ENCODE results near the gene SYT1.
A peak's percentile ranks its signal among the peaks of the same experiment; 100 is the strongest.
"Not testable (repeated sequence)": the region's sequence is repeated elsewhere in the genome, so short reads cannot be mapped to it uniquely, and the experiment has no call there.

The SYT1 gene

DNA sequence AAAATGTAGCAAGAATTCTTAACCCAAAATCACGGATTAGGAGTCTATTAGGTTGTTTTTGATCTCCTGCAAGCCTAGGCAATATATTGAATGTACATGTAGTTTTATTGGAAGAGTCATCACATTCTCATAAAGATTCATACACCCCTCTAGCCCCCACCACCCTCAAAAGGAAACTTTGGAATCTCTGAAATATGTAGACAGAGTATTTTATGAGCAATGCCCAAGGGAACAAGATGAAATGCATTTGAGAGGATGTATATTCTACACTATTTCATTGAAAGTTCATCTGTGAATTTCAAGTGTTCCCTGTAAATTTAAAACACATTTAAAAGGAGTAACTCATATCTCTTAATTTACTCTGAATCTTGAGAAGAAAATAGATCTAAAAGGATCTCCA, 103.7 kb downstream of the SYT1 start:
- DNase-seq = no peak

DNA sequence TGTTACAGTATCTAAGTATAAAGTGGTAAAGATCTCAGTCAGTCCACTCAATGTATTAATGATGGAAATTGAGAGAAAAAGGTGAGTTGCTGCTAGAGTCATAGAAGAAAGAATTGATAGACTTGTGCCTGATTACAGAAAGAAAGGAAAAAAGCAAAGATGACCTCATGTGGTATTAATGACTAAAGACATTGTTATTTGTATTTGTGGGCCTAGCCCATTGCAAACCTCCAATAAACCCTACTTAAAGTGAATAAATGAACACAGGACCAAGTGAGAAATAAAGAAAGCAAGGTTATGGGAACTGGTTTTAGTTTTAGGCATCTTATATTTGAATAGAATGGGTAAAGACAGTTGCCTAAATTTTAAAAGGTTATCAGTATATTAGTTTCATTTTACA, 105.5 kb downstream of the SYT1 start:
- no peak for DNase-seq

DNA sequence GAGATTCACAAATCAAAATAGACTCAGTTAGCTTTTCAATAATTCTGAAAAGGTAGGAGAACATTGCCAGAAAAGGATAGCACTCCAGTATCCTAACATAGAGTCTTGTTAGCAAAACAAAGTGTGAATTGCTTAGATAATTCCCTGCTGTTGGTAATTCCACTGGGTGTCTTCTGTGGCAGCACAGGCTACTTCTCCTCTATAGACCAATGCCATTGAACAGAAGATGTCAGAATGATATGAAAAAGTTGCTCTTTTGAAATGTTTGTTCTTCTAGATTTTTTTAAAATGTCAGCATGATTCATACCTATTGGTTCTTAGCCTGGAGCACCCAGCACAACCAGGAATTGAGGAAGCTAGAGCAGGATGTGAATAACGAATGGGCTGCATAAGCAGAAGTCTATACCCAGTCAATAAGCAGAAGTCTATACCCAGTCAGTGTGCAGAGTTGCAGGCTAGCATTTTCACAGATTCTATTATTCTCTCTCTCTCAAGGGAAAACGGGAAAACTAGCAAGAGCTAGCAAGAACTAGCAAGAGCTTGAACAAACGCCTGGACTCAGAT, 112.8 kb downstream of the SYT1 start:
- no peak for DNase-seq

DNA sequence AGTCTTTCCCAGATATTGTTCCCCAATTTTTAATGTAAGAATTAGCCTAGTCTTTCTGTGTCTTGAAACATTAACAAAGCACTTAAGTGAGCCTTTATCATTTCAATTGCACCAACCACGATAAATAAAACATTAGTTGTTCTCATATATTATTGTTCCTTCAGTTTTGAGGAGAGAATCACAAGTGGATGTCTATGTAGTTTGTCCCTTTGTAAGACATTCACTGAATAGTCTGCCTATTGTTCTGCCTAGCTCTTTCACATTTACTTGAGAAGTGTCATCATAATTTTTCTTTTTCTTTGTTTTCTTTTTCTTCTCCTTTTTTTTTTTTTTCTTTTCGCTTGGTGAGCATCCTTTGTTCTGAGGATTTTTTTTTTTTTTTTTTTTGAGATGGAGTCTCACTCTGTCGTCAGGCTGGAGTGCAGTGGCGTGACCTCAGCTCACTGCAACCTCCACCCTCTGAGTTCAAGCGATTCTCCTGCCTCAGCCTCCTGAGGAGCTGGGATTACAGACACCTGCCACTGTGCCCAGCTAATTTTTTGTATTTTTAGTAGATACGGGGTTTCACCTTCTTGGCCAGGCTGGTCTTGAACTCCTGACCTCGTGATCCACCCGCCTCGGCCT, 129.7 kb downstream of the SYT1 start:
- no peak for DNase-seq

DNA sequence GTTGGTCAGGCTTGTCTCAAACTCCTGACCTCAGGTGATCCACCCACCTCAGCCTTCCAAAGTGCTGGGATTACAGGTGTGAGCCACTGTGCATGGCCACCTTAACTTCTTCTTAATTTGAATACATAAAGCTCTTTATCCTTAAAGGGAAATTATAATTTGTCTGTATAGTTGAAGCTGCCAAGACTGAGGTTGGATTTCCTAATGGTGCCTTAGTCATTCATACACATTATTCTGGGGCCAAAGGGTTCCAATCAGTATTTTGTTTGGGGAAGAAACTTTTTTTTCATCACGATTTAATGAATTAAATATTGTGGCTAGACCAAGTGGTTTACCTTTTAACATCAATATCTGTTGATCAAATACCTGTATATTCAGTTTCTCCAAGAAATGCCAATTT, 135.9 kb downstream of the SYT1 start:
- no peak for DNase-seq

DNA sequence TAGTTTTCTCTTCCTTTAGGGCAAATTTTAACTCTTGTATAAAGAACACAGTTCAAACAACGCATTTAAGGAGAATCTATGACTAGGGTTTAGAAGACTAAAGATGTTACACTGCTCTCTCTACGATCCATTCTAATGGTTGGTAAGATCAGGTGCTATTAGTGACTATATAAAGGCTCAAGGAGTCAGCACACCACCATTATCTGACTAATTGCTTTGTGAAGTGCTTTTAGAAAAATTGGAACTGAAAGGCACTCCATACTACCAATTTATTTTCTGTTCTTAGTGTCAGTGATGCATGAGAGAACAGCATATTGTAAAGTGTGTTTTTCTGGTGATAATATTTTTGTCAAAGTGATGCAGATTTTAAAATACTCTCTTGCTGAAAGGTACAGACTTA, 136.8 kb downstream of the SYT1 start:
- no peak for DNase-seq

DNA sequence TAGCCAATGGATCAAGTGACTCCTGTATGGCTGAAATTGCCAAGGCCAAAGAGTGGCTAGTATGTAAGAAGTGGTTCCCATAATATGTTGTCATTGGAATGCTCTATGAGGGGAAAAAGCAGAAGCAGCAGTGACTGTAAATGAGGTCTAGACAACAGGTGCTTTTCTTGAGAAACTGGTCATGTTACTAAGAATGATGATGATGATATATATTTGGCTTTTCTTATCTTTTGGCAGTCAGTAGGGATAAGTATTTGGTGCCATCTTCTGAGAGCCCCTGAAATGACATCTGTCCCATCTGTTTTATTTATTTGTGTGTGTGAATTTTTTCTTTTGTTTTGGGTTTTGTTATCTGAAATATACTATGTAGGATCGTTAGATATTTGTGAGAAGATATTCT, 141.7 kb downstream of the SYT1 start:
- DNase-seq = no peak

DNA sequence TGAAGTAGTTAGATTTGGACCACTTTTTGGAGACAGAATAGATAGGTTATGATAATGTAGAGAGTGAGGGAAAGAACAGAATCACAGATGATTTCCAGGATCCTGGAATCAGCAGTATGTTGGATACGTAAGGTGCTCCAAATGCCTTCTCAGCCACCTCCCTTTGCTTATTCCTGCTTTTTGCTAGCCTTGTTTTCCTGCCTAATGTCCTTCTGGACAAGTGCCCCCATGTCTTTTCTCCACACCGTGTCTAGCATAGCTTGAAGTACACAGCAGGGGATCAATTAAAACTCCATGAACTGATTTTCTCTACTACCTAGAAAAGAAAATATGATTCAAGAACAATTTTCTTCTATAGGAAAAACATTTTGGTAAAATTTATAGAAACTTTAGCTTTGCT, 144.0 kb downstream of the SYT1 start:
- DNase-seq = no peak

DNA sequence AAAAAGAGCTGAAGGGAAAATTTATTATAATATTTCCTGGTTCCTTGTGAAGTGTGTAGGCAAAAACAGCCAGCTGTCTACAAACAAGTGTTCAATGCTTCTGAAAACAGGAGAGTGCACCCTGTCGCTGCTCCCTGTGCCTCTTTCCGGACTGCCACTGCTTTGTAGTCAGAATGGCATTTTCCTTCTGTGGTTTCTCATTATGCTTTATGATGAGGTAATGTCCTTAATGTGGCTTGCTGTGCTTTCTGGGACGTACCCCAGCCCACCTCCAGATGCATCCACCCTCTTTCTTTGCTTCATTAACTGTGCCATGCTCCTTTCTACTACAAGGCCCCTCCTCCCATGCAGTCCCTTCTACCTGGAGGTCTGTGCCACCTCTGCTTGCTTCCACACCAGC, 148.1 kb downstream of the SYT1 start:
- no peak for DNase-seq

DNA sequence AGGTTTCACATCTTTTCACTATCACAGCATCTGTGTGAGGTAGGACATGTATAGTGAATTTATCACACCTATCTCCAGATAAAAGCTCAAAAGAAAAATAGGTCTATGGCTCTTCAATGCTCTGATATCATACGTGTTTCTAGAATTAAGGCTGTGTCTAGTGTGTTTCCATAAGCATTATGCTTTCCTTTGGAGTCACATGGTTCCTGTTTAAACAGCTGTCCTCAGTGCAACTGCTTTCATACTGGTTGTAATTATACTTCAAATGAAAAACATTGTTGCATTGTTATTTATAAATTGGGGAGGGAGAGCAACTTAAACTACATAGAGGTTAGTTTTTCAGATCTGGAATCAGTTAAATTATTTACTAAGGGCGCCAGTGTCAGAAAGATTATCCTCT, 151.6 kb downstream of the SYT1 start:
- DNase-seq = no peak

DNA sequence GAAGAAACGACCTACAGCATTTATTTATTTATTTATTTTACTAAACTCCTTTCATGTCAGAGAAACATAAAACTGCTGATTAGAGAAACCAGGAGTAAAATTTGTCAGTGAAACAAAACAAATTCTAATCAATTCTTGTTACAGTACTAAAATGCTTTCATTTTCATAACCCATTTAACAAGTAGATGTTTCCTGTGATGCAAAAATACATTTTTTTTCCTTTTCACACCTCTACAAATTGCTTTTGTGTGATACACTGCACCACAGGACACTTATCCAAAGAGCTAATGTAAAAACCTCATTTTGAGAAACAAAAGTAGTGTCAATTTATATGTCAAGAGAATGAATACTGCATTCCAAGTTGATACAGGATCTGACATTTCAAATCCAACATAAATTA, 155.1 kb downstream of the SYT1 start:
- DNase-seq = peak in 1 of 14 donors; percentile 78

DNA sequence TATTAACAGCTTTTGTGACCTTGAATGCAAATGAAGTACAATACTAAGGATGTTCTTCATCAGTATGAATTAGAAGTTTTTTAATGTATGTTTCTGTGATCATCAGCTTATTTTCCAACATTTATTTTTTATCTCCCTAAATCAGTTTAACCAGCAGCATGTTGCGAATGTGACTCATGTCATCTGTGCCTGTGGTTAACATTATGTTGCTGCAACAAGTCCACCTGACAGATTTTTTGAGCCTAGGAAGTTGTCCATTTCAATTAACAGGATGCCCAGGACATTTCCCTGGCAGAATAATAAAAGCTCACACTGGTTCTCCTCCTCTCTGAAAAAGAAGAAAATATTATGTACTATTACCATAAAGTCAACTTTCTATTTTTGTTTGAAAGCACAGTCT, 155.5 kb downstream of the SYT1 start:
- peak in 1 of 14 donors; percentile 89 for DNase-seq

DNA sequence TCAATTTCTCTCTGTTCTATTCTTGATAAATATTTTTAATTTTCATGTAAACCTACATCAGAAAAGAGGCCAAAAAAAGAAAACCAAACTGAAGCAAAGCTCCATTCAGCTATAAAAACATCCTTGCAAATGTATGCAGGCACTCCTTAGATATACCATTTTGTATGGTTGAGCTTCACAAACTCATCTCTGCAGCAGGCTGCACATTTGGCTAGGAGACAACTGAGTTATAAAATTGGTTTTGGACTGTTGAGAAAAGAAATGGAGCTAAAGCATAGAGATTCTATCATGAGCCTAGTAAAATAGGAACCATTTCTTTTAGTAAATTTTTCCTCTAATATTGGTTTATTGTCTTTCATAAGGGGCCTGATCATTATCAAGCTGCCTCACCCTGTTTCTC, 156.4 kb downstream of the SYT1 start:
- DNase-seq = peak in 1 of 14 donors; percentile 40

DNA sequence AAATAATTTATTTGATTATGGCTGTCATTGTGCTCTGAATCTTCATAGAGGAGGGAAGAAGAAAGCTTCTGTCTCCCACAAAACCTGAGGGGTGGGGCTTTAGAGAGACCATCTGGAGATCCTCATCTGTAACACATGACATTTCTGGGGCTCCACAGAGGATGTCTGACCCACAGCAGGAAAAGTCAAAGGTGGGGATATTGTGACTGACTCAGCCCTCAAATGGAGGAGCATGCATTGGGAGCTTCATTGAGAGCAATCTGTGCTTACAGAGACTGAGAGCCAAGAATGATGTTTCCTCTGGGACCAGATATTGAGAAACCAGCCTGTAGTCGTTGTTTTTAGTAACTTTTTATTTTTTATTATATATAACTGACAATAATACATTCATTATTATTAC, 158.7 kb downstream of the SYT1 start:
- no peak for DNase-seq

DNA sequence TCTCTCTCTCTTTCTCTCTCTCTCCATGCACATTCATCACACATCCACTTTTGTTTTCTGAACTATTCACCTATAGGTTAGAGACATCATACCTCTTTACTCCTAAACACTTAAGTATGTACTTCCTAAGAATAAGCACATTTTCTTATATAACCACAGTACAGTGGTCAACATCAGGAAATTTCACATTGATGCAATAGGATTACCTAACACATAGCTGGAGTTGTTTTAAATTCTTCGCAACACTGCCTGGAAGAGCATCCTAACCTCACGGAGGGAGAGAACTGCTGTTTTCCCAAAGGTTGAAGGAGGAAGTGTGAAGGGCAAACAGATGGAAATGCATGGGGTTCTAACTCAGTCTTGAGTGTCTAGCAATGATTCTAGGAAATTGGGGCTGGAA, 159.2 kb downstream of the SYT1 start:
- DNase-seq = no peak

DNA sequence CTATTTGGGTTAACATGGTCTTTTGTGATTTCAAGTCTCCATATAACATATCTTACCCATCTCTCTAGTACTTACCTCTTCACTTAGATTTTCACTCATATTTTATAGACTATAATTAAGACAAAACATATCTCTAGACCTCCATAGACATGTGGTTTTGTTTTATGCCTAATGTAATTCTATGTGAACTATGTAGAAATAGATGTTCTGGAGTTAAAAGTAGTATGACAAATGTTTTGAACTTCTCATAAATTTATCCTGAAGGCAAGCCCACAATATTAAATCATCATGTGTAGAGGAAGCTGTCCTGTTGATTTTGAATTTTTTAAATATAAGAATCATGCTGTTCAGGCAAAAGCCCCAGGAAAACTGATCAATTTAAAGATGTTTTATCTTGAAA, 169.2 kb downstream of the SYT1 start:
- no peak for DNase-seq

DNA sequence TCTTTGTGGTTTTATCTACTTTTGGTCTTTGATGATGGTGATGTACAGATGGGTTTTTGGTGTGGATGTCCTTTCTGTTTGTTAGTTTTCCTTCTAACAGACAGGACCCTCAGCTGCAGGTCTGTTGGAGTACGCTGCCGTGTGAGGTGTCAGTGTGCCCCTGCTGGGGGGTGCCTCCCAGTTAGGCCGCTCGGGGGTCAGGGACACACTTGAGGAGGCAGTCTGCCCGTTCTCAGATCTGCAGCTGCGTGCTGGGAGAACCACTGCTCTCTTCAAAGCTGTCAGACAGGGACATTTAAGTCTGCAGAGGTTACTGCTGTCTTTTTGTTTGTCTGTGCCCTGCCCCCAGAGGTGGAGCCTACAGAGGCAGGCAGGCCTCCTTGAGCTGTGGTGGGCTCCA, 180.2 kb downstream of the SYT1 start:
- not testable (repeated sequence) for DNase-seq

DNA sequence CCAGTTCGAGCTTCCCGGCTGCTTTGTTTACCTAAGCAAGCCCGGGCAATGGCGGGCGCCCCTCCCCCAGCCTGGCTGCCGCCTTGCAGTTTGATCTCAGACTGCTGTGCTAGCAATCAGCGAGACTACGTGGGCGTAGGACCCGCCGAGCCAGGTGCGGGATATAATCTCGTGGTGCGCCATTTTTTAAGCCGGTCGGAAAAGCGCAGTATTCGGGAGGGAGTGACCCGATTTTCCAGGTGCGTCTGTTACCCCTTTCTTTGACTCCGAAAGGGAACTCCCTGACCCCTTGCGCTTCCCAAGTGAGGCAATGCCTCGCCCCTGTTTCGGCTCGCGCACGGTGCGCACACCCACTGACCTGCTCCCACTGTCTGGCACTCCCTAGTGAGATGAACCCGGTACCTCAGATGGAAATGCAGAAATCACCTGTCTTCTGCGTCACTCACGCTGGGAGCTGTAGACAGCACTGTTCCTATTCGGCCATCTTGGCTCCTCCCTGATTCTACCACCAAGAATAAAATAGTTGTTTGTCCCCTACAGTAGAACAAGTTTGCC, 180.7 kb downstream of the SYT1 start:
- DNase-seq = not testable (repeated sequence)

DNA sequence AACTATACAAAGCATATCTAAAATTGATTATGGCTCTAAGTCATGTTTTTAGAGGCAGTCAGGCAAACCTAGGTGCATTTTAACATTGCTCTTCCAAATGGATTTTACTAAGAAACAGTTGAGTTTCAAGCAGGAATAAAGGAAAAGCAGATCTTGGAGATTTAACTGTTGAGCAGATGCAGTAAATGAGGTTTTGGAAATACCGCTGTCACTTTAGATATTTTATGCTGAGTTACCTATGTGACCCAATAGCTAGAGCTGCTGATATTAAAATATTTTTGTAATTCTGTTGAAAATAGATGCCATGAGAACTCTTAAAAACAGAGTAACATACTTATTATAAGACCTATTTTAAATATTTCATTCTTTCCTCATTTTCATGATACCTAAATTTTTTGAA, 181.4 kb downstream of the SYT1 start:
- DNase-seq = peak in 1 of 14 donors; percentile 55

DNA sequence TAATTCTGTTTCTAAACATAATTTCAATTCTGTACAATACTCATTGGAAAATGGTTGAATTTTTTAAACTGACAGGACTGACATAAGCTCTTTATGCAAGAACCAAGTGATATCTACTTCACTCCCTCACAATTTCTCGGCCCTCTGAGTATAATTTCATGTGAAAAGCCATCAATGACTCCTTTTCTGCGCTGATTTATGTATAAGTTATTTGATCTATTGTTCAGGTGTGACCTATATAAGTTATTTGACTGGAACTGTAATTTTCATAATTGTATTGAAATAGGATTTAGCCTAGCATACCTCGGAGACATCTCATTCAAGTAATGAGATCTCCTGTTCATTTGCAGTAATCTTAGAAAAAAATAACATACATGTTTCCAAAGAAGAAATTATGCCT, 184.4 kb downstream of the SYT1 start:
- peak in 1 of 14 donors; percentile 14 for DNase-seq

DNA sequence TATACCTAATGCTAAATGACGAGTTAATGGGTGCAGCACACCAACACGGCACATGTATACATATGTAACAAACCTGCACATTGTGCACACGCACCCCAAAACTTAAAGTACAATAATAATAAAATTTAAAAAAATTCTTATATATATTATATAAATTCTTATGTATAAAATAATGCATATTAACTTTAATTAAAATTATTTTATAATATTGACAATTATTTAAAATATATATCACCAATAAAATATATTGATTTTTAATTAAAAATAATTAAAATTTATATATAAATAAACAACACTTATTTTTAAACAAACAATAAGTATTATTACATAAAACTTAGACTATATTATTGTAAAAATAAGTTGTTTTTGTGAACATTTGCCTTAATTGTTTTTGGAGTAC, 188.8 kb downstream of the SYT1 start:
- no peak for DNase-seq

DNA sequence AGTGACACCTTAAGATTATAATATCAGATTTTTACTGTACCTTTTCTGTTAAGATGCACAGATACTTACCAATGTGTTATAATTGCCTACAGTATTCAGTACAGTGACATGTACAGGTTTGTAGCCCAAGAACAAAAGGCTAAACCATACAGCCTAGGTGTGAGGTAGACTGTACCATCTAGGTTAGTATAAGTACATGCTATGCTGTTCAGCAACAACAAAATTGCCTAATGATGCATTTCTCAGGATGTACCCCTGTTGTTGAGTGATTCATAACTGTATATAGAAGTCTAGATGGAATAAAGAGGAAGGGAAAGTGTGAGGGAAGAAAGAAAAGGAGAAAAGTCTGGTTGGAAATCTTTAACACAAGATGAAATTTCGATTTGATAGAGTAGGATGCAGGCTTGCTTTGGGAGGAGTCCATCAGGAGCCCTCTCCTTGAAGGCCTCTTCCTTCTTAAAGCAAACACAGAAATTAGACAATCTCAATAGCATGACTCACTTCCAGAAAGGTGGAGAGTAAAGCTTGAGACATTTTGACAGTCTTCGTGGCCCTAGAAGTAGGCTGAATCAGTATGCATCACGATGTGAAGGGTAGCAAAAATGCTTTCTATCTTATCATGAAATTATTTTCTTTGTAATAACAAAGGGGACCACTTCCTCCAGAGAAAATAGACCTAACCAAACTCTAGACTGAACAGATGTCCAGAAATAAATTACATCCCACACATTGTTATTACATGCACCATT, 191.5 kb downstream of the SYT1 start:
- DNase-seq = no peak

DNA sequence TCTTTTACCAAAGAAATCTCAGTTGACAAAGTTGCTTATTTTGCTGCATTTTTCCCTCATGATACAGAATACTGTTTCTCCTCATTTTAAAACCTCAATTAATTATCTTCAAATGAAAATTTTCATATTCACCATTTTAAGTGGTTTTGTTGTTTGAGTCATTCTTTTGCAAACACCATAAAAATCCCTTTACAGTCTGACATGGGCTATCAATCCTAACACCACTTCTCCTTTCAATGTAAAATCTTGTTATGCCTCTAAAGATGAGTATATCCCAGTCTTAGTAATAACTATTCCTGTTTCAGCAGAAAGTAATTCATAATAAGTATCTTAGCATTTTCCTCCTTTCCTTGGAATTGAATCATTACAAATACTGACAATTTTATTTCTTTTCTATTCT, 192.2 kb downstream of the SYT1 start:
- no peak for DNase-seq

DNA sequence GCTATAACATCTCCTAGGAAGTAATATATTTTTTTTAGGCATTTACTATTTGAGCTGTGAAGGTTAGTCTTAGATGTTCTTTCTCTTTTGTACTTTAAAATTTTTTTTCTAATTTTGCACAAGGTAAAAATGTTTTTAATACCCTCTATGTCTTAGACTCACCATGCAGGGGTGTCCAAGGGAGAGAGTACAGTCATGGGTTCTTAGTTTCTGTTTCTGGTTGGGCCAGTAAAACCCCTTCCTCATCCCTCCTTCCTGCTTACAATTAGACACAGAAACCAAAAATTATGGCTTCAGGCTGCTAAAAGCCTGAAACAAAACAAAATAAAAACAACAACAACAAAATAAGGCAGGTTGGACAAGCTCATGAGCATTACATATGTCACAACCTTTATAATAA, 193.0 kb downstream of the SYT1 start:
- DNase-seq = no peak

All from C1 segment of cervical spinal cord (tissue), 14 donors.